Activated CD8-positive, alpha-beta T cell treated with anti-CD3 and anti-CD28 coated beads for 36 hours (primary cell): ENCODE measurements around the gene FCRLB. TPM values are rescaled to one million over a fixed set of nuclear protein-coding genes. Genes with fewer than 3 reads are reported as not detected.

Experiments used
- ATAC-seq: fragments of 200-7000 bp; cut with Tn5 transposase; one replicate; pipeline ENCODE4 v1.10.0; 2021; ENCODE audit warnings: mild to moderate bottlenecking, moderate library complexity
- CTCF ChIA-PET: fragments of 350-600 bp; sonication (Branson Sonifier 250); formaldehyde crosslinking; loops from one replicate; lab custom pipeline; 2021; ENCODE audit warnings: antibody characterized with exemption; lab: Charles Lee
- POLR2A ChIA-PET: fragments of 350-600 bp; sonication (Branson Sonifier 250); formaldehyde crosslinking; loops from one replicate; lab custom pipeline; 2021; ENCODE audit warnings: antibody characterized with exemption; lab: Charles Lee
- DNase-seq: peaks from one replicate; pipeline ENCODE4 v3.0.0-alpha.2; 2020
- H3K27ac Mint-ChIP-seq: one replicate; pipeline ENCODE4 v1.8.0; 2021; ENCODE audit warnings: mild to moderate bottlenecking, mixed read lengths
- H3K27me3 Mint-ChIP-seq: one replicate; pipeline ENCODE4 v1.8.0; 2021; ENCODE audit warnings: mixed read lengths
- H3K36me3 Mint-ChIP-seq: one replicate; pipeline ENCODE4 v1.8.0; 2021; ENCODE audit warnings: low read depth, mixed read lengths
- H3K4me1 Mint-ChIP-seq: one replicate; pipeline ENCODE4 v1.8.0; 2021; ENCODE audit warnings: low read depth, mixed read lengths
- H3K4me3 Mint-ChIP-seq: one replicate; pipeline ENCODE4 v1.8.0; 2021; ENCODE audit warnings: mild to moderate bottlenecking, moderate library complexity, mixed read lengths
- H3K9me3 Mint-ChIP-seq: one replicate; pipeline ENCODE4 v1.8.0; 2021; ENCODE audit warnings: mixed read lengths
- intact Hi-C: fragments of 100-400 bp; cut with micrococcal nuclease; formaldehyde crosslinking; loops from one replicate; pipeline ENCODE4 v1.10.0; 2022
- total RNA-seq, 2 experiments: library from RNA; stranded (reverse); gene quantifications; one replicate each; pipeline ENCODE4 v1.2.3, GENCODE V29; 2021
- TF ChIP-seq, protein P1 (sequence below): fragments of 200-600 bp; IDR thresholded peaks from one replicate; pipeline ENCODE4 v1.8.0; 2022; ENCODE audit warnings: antibody characterized with exemption, mild to moderate bottlenecking

The FCRLB gene
- total RNA-seq, 2 experiments from 2014 or later: 0.49 to 0.68 TPM

DNA sequence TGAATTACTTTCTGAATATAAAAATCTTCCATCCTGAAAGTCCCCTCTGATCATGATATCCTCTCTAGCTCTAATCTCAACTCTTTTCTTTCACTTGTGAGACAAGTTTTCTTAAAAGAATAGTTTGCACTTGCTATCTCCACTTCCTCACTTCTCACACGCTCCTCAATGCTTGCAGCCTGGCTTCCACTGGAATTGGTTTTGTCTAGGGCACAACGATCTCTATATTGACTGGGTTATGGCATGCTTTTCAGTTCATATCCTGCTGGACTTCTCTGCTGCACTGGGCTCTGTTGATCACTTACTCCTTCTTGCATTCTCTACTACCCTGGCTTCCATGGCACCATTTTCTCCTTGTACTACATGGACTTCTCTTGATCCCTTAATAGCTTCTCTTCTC is 13.8 kb upstream of the FCRLB start:
- ATAC-seq (no peak), DNase-seq (no peak)
- Mint-ChIP-seq H3K4me1 (no peaks in the 10 kb centered on the region), H3K36me3 (no peaks in the 10 kb centered on the region), H3K4me3 (no peak overlapping the region), H3K27me3 (peaks cover 11% of the 10 kb centered on the region), H3K9me3 (no peaks in the 10 kb centered on the region), H3K27ac (no peak overlapping the region)
- TF ChIP-seq, protein P1, sequence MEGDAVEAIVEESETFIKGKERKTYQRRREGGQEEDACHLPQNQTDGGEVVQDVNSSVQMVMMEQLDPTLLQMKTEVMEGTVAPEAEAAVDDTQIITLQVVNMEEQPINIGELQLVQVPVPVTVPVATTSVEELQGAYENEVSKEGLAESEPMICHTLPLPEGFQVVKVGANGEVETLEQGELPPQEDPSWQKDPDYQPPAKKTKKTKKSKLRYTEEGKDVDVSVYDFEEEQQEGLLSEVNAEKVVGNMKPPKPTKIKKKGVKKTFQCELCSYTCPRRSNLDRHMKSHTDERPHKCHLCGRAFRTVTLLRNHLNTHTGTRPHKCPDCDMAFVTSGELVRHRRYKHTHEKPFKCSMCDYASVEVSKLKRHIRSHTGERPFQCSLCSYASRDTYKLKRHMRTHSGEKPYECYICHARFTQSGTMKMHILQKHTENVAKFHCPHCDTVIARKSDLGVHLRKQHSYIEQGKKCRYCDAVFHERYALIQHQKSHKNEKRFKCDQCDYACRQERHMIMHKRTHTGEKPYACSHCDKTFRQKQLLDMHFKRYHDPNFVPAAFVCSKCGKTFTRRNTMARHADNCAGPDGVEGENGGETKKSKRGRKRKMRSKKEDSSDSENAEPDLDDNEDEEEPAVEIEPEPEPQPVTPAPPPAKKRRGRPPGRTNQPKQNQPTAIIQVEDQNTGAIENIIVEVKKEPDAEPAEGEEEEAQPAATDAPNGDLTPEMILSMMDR: no peak
- intact Hi-C loops: no loop called here
- ChIA-PET CTCF (interaction anchor here (0.8 to 2.0 kb wide), 4 partner anchors 16 to 222 kb away, joined by 3 to 7 read pairs (median 3); no protein-coding TSS in a partner anchor), POLR2A (interaction anchor here (0.6 to 1.6 kb wide), 2 partner anchors 24 to 44 kb away, joined by 3 to 4 read pairs; no protein-coding TSS in a partner anchor)

DNA sequence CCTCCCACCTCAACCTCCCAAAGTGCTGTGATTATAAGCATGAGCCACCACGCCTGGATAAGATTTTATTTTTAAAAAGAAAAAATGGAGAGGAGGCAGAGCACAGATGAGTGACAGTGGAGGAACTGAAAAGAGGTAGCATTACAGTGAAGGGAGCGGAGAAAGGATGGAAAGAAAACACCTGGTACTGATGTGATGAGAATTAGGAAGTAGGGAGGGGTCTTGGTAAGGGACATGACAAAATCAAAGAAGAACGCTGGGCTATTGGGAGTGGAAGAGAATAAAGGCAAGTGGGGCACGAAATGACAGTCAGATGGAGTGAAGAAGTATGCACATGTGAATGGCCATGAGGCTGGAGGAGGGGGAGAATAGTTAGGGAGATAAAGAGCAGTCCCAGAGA is 12.0 kb upstream of the FCRLB start:
- Mint-ChIP-seq H3K27me3 (peaks cover 8% of the 10 kb centered on the region), H3K4me1 (no peaks in the 10 kb centered on the region), H3K27ac (no peak overlapping the region), H3K36me3 (no peaks in the 10 kb centered on the region), H3K4me3 (no peak overlapping the region), H3K9me3 (no peaks in the 10 kb centered on the region)
- ChIA-PET CTCF (no interaction called here), POLR2A (no interaction called here)
- DNase-seq (no peak), ATAC-seq (no peak)
- intact Hi-C loops: no loop called here
- TF ChIP-seq, protein P1: no peak

DNA sequence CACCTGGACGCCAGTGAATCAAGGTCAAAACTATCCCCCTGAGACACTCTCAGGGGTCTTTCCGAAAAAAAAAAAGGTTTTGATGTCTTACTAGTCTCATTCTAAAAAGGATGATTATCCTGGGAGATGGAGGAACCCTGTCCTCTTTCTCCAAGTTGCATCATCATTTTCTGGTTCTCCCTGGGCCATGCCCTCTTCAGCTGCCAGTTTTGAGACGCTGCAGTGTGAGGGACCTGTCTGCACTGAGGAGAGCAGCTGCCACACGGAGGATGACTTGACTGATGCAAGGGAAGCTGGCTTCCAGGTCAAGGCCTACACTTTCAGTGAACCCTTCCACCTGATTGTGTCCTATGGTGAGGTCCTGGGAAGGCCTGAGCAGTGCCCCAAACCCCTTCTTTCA is 10.8 kb upstream of the FCRLB start:
- TF ChIP-seq, protein P1: no peak
- H3K36me3 Mint-ChIP-seq: no peaks in the 10 kb centered on the region
- intact Hi-C loops: no loop called here
- ChIA-PET CTCF (no interaction called here), POLR2A (interaction anchor here (1.3 kb wide), 1 partner anchor 18 kb away, joined by 3 read pairs; no protein-coding TSS in a partner anchor)
- H3K4me3 Mint-ChIP-seq: no peak overlapping the region
- no peaks in the 10 kb centered on the region for H3K4me1 Mint-ChIP-seq
- peaks cover 11% of the 10 kb centered on the region for H3K27me3 Mint-ChIP-seq
- DNase-seq: no peak
- no peak overlapping the region for H3K27ac Mint-ChIP-seq
- H3K9me3 Mint-ChIP-seq: no peaks in the 10 kb centered on the region
- ATAC-seq: no peak

DNA sequence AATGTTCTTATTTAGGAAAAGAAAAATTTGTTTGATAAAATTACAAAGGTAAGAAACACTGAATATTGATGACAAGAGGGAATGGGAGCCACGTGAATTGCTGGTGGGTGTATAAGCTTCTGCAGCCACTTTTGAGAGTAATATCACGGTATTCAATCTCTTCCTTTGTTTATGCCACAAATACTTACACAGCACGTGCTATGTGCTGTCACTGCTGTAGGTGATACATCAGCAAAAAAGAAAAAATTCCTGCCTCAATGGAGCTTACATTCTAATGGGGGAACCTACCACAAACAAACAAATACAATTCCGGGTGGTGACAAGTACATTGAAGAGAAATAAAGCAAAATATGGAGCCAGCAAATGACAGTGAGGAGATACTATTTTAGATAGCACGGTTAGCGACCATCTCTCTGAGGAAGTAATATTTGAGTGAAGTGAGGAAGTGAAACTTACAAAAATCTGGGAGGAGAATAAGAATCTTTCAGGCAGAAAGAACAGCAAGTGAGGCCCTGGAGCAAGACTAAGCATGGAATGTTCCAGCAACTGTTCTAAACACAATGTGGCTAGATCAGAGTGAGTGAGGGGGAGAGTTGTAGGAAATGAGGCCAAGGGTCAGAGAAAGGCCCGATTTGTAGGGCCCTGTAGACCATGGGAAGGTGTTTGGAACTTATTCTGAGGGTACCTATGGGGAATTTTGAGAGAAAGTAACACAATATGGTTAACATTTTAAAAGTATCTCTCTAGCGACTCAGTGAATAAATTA is 2.6 kb upstream of the FCRLB start:
- TF ChIP-seq, protein P1: no peak
- H3K27ac Mint-ChIP-seq: no peak overlapping the region

DNA sequence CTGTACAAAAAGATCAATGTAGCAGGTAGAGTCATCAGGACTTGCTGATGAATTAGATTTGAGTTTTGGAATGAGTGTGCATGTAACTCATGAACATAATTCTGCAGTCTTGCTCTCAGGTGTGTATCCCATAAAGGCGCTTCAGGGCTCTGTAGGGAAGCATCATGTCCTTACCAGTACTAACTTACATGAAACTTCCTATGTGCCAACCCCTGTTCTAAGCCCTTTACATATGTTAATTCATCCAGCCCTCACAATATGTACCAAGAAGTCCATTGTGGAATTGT is 2.1 kb upstream of the FCRLB start:
- ChIA-PET CTCF (no interaction called here), POLR2A (no interaction called here)
- no peak for DNase-seq
- H3K36me3 Mint-ChIP-seq: no peaks in the 10 kb centered on the region
- peaks cover 17% of the 10 kb centered on the region for H3K4me1 Mint-ChIP-seq
- TF ChIP-seq, protein P1: no peak
- no peak overlapping the region for H3K4me3 Mint-ChIP-seq
- H3K9me3 Mint-ChIP-seq: no peaks in the 10 kb centered on the region
- intact Hi-C loops: no loop called here
- no peak for ATAC-seq
- peaks cover 12% of the 10 kb centered on the region for H3K27me3 Mint-ChIP-seq
- no peak overlapping the region for H3K27ac Mint-ChIP-seq

More for the DNA sequence above, 2.6 kb upstream of the FCRLB start:
- Mint-ChIP-seq H3K4me1 (peaks cover 17% of the 10 kb centered on the region), H3K27me3 (peaks cover 12% of the 10 kb centered on the region), H3K36me3 (no peaks in the 10 kb centered on the region), H3K4me3 (no peak overlapping the region), H3K9me3 (no peaks in the 10 kb centered on the region)
- DNase-seq: no peak
- intact Hi-C loops: no loop called here
- CTCF ChIA-PET: no interaction called here
- POLR2A ChIA-PET: no interaction called here
- ATAC-seq: no peak
